ENCODE data around the gene HRH3.

The HRH3 gene

GRCh38 chr20:62220666-62221568 lies 839 bp upstream of the HRH3 start:
- no peak overlapping the region for H3K27ac ChIP-seq
- H3K4me3 ChIP-seq, result peak overlapping the region in 1 of 7 experiments; percentile 28

GRCh38 chr20:62219101-62219991 lies 732 bp downstream of the HRH3 start:
- H3K4me3 ChIP-seq, result peak overlapping the region in 2 of 7 experiments; percentile 27 to 28
- H3K27ac ChIP-seq, result no peak overlapping the region

GRCh38 chr20:62217913-62218773 lies 1.9 kb downstream of the HRH3 start:
- Histone ChIP-seq H3K27ac (no peak overlapping the region), H3K4me3 (no peak overlapping the region)

- no peak overlapping the region for H3K27ac ChIP-seq
- no peak overlapping the region for H3K4me3 ChIP-seq
Measured at GRCh38 chr20:62216636-62217566, 3.2 kb downstream of the HRH3 start.

GRCh38 chr20:62215991-62216635 lies 4.0 kb downstream of the HRH3 start:
- no peak overlapping the region for H3K27ac ChIP-seq

GRCh38 chr20:62215020-62215990 lies 4.8 kb downstream of the HRH3 start:
- no peak overlapping the region for H3K4me3 ChIP-seq
- no peak overlapping the region for H3K27ac ChIP-seq

More at GRCh38 chr20:62215991-62216635, 4.0 kb downstream of the HRH3 start:
- H3K4me3 ChIP-seq, result no peak overlapping the region

- Histone ChIP-seq H3K4me3 (no peak overlapping the region), H3K27ac (no peak overlapping the region)
Measured at GRCh38 chr20:62214067-62214466, 6.0 kb downstream of the HRH3 start.

GRCh38 chr20:62212299-62212698 lies 7.8 kb downstream of the HRH3 start:
- Histone ChIP-seq H3K4me3 (no peak overlapping the region), H3K27ac (no peak overlapping the region)

GRCh38 chr20:62211769-62212288 lies 8.2 kb downstream of the HRH3 start:
- Histone ChIP-seq H3K4me3 (no peak overlapping the region), H3K27ac (no peak overlapping the region)

- Histone ChIP-seq H3K4me3 (no peak overlapping the region), H3K27ac (no peak overlapping the region)
Measured at GRCh38 chr20:62211216-62211615, 8.9 kb downstream of the HRH3 start.

- Histone ChIP-seq H3K27ac (no peak overlapping the region), H3K4me3 (no peak overlapping the region)
Measured at GRCh38 chr20:62210496-62210855, 9.6 kb downstream of the HRH3 start.

- no peak overlapping the region for H3K4me3 ChIP-seq
- H3K27ac ChIP-seq, result no peak overlapping the region
Measured at GRCh38 chr20:62209850-62210495, 10.1 kb downstream of the HRH3 start.

- Histone ChIP-seq H3K27ac (no peak overlapping the region), H3K4me3 (no peak overlapping the region)
Measured at GRCh38 chr20:62208795-62209755, 11.0 kb downstream of the HRH3 start.

- Histone ChIP-seq H3K27ac (no peak overlapping the region), H3K4me3 (no peak overlapping the region)
Measured at GRCh38 chr20:62208061-62208794, 11.8 kb downstream of the HRH3 start.

GRCh38 chr20:62206388-62206775 lies 13.7 kb downstream of the HRH3 start:
- Histone ChIP-seq H3K27ac (no peak overlapping the region), H3K4me3 (no peak overlapping the region)

All from skin epidermis (tissue), 12 donors.